BLaER1 treated with 17β-estradiol and CSF1 and Interleukin-3, amounts not matched to agents 10 nM and 100 nM (cell line): ENCODE data around the gene CASZ1.

Experiments
- H3K27ac ChIP-seq, 11 experiments: shearing (Covaris generic); formaldehyde crosslinking; 2 replicates each; pipeline ENCODE4 v1.8.1; 2022
- H3K27me3 ChIP-seq, 11 experiments: shearing (Covaris generic); formaldehyde crosslinking; 2 replicates each; pipeline ENCODE4 v1.8.1; 2022
- H3K36me3 ChIP-seq, 11 experiments: shearing (Covaris generic); formaldehyde crosslinking; 2 replicates each; pipeline ENCODE4 v1.8.1; 2022
- H3K4me1 ChIP-seq, 10 experiments: shearing (Covaris generic); formaldehyde crosslinking; 2 replicates each; pipeline ENCODE4 v1.8.1; 2022
- H3K4me2 ChIP-seq, 11 experiments: shearing (Covaris generic); formaldehyde crosslinking; 2 replicates each; pipeline ENCODE4 v1.8.1; 2022
- H3K4me3 ChIP-seq, 10 experiments: shearing (Covaris generic); formaldehyde crosslinking; 2 replicates each; pipeline ENCODE4 v1.8.1; 2022
- H3K9ac ChIP-seq, 11 experiments: shearing (Covaris generic); formaldehyde crosslinking; 2 replicates each; pipeline ENCODE4 v1.8.1; 2022
- H3K9me3 ChIP-seq, 11 experiments: shearing (Covaris generic); formaldehyde crosslinking; replicated peaks in 1 of 11; 2 replicates each; pipeline ENCODE4 v1.8.1; 2022
- H4K20me1 ChIP-seq, 11 experiments: shearing (Covaris generic); formaldehyde crosslinking; 2 replicates each; pipeline ENCODE4 v1.8.1; 2022
- Cebpa-rat ChIP-seq, 11 experiments: shearing (Covaris generic); IDR thresholded peaks; 2 replicates each; pipeline ENCODE4 v1.8.1; 2022

The CASZ1 gene

DNA sequence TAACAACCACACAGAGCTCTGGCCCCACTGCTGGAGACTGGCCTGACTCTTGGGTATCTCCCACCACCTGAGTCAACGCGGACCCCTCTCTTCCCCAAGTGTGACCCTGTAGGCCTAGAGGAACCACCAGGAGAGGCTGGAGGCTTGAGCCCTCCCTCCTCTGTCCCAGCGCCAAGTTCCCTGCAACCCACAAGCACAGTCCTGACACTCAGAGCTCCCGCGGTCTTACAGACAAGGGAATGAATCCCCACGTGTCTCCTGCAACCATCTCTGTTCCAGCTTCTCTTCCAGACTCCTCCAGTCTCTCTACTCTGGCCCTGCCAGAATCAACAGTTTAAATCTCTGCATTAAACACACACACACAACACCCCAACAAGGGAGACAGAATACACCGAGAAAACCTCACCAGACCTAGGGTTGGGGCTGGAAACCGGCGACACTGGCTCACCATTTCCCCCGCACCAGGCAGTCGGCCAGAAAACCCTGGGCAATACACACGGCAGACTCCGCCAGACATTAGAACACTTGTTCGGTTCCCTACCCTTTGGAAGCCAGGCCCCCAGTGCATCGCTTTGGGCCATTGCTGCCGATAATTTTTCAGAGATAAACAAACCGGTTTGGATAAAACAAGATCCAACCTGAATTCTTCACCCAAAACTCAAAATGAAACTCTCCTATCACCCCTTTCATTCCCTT, 21.7 kb downstream of the CASZ1 start:
- no peak for TF ChIP-seq Cebpa-rat (IDR thresholded peaks at IDR 0.05)
- peaks cover 0 to 22% (median 4%) of the 10 kb centered on the region in 11 experiments; a peak in 7 of 22 replicates for H3K27me3 ChIP-seq

DNA sequence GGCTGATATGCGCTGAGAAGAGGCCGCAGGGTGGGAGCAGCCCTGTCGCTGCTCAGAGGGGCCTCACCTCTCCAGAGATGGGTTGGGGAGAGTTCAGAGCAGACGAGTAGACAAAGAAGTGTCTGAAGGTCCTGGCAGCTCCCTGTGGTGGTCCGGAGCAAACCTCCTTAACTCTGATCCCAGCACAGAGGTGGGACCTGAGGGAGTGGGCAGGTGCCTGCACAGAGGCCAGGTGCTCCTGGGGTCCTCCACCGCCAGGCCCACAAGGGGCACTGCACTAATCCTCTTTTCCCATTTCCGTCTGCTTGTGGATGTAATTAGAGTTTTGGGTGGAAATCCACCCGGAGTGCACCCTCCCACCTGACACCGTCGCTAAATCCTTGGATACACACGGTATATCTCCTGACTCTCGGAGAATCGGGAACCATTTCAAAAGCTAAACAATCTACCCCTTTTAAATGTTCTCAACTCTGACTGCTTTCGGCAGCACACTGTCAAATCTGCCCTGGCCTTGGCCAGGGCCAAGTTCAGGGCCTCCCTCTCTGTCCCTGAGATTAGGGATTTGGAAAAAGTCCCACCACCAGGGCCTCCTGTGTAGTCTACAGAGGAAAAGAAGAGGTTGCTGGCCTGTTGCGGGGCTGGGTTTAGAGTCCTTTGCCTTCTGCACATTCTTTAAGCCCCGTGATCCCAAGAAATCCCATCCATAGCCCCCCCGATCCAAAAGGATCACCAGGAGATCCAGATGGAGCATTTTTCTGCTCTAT, 22.4 kb downstream of the CASZ1 start:
- Histone ChIP-seq H3K4me3 (no peak overlapping the region), H3K27ac (no peak overlapping the region), H3K4me2 (no peak overlapping the region), H3K9me3 (no peaks in the 10 kb centered on the region), H3K9ac (no peak overlapping the region), H4K20me1 (peaks cover 0 to 5% (median 0%) of the 10 kb centered on the region in 11 experiments; a peak in 3 of 22 replicates), H3K36me3 (no peaks in the 10 kb centered on the region), H3K4me1 (peaks cover 0 to 5% (median 0%) of the 10 kb centered on the region in 10 experiments; a peak in 1 of 20 replicates), H3K27me3 (peaks cover 0 to 22% (median 4%) of the 10 kb centered on the region in 11 experiments; a peak in 7 of 22 replicates)
- TF ChIP-seq Cebpa-rat (IDR thresholded peaks at IDR 0.05) = no peak

More for the DNA sequence above, 21.7 kb downstream of the CASZ1 start:
- H3K9me3 ChIP-seq = no peaks in the 10 kb centered on the region
- H3K4me2 ChIP-seq = no peak overlapping the region
- H3K4me3 ChIP-seq = no peak overlapping the region
- no peaks in the 10 kb centered on the region for H3K36me3 ChIP-seq
- no peak overlapping the region for H3K27ac ChIP-seq
- peaks cover 0 to 5% (median 0%) of the 10 kb centered on the region in 10 experiments; a peak in 1 of 20 replicates for H3K4me1 ChIP-seq
- peaks cover 0 to 5% (median 0%) of the 10 kb centered on the region in 11 experiments; a peak in 3 of 22 replicates for H4K20me1 ChIP-seq
- no peak overlapping the region for H3K9ac ChIP-seq

DNA sequence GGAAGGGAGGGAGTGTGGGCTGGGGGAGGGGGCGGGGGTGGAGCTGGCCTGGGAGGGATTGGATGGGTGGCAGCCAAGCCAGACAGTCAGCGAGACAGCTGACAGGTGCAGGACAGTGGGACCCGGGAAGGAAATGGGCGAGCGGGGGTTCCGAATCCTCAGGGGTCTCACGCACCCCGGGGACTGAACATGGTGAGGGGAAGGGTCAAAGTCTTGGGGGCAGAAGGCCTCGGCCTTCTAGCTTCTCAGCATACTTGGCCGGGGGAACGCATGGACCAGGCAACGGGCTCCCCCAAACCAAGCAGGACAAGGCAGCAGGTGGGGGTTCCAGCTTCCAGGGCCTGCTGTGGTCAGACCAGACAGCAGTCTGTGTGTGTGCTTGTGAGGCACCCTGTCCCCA, 23.1 kb downstream of the CASZ1 start:
- H3K36me3 ChIP-seq = no peaks in the 10 kb centered on the region
- peaks cover 0 to 5% (median 0%) of the 10 kb centered on the region in 10 experiments; a peak in 1 of 20 replicates for H3K4me1 ChIP-seq
- no peak for TF ChIP-seq Cebpa-rat (IDR thresholded peaks at IDR 0.05)
- no peaks in the 10 kb centered on the region for H3K9me3 ChIP-seq
- no peak overlapping the region for H3K4me2 ChIP-seq
- H3K9ac ChIP-seq = no peak overlapping the region
- peaks cover 0 to 5% (median 0%) of the 10 kb centered on the region in 11 experiments; a peak in 3 of 22 replicates for H4K20me1 ChIP-seq
- no peak overlapping the region for H3K4me3 ChIP-seq
- H3K27ac ChIP-seq = no peak overlapping the region
- peaks cover 0 to 22% (median 4%) of the 10 kb centered on the region in 11 experiments; a peak in 7 of 22 replicates for H3K27me3 ChIP-seq

DNA sequence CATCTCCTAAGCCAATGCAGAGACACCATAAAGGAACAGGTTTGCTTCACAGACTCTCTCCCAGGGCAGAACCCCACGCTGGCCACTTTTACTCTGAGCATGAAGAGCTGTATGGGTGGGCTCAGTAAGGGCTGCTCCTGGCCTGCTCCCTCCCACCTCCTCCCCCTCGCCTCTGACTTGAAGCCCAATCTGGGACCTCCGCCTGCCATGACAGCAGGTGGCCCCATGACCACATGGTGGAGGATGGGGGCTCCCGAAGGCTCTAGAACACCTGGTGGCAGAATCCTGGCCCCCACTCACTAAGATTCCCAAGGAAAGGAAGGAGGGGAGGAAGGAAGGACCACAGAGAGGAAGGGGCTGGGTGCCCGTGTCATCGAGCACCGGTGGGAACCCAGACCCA, 23.7 kb downstream of the CASZ1 start:
- no peak for TF ChIP-seq Cebpa-rat (IDR thresholded peaks at IDR 0.05)
- H3K4me3 ChIP-seq = no peak overlapping the region
- peaks cover 0 to 5% (median 0%) of the 10 kb centered on the region in 10 experiments; a peak in 1 of 20 replicates for H3K4me1 ChIP-seq
- H3K9me3 ChIP-seq = no peaks in the 10 kb centered on the region
- H3K36me3 ChIP-seq = no peaks in the 10 kb centered on the region
- peaks cover 0 to 5% (median 0%) of the 10 kb centered on the region in 11 experiments; a peak in 3 of 22 replicates for H4K20me1 ChIP-seq
- H3K4me2 ChIP-seq = no peak overlapping the region
- H3K27ac ChIP-seq = no peak overlapping the region
- H3K9ac ChIP-seq = no peak overlapping the region
- H3K27me3 ChIP-seq = peaks cover 0 to 22% (median 4%) of the 10 kb centered on the region in 11 experiments; a peak in 7 of 22 replicates

DNA sequence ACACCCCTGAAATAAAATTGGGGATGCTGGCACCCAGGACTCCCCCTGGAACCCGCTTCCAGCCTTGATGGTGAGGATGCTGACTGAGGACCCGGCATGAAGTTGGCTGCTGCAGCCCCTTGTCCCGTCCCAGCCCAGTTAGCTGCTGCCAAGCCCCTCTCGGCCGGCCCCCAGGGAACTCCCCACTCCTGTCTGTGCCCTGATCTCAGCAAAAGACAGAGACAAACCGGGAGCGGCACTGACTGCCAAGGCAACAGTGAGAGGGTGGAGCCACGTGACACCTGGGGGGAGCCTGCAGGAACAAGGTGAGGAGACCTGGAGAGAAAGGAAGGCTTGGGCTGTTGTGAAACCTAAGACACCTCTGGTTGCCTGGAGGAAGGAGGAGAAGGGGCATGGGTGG, 24.7 kb downstream of the CASZ1 start:
- TF ChIP-seq Cebpa-rat (IDR thresholded peaks at IDR 0.05) = no peak
- no peaks in the 10 kb centered on the region for H3K9me3 ChIP-seq
- no peak overlapping the region for H3K4me2 ChIP-seq
- peaks cover 0 to 5% (median 0%) of the 10 kb centered on the region in 10 experiments; a peak in 1 of 20 replicates for H3K4me1 ChIP-seq
- H3K27me3 ChIP-seq = peaks cover 0 to 22% (median 4%) of the 10 kb centered on the region in 11 experiments; a peak in 7 of 22 replicates
- H3K27ac ChIP-seq = no peak overlapping the region
- H3K36me3 ChIP-seq = no peaks in the 10 kb centered on the region
- peaks cover 0 to 5% (median 0%) of the 10 kb centered on the region in 11 experiments; a peak in 3 of 22 replicates for H4K20me1 ChIP-seq
- no peak overlapping the region for H3K4me3 ChIP-seq
- no peak overlapping the region for H3K9ac ChIP-seq

DNA sequence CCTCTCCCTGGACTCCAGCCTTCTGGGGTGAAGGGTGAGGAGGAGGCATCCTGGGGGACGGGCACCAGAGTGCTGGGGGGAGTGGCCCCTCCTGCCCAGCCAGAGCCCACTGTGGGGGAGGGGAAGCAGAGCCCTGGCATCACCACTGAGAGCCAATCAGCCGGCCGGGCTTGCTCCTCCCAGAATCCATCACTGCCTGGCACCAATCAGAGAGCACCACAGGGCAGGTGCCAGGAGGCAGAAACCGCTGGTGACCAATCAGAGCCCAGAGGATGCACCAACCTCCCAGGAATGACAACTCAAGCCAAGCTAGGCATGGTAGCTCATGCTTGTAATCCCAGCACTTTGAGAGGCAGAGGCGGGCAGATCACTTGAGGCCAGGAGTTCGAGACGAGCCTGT, 27.9 kb downstream of the CASZ1 start:
- no peak overlapping the region for H3K4me2 ChIP-seq
- H3K4me3 ChIP-seq = no peak overlapping the region
- peaks cover 0 to 3% (median 0%) of the 10 kb centered on the region in 10 experiments; a peak in 1 of 20 replicates for H3K4me1 ChIP-seq
- no peak for TF ChIP-seq Cebpa-rat (IDR thresholded peaks at IDR 0.05)
- no peaks in the 10 kb centered on the region; a peak in 3 of 22 replicates for H4K20me1 ChIP-seq
- H3K27me3 ChIP-seq = no peaks in the 10 kb centered on the region
- no peak overlapping the region for H3K9ac ChIP-seq
- no peaks in the 10 kb centered on the region for H3K36me3 ChIP-seq
- H3K27ac ChIP-seq = no peak overlapping the region
- no peaks in the 10 kb centered on the region for H3K9me3 ChIP-seq

DNA sequence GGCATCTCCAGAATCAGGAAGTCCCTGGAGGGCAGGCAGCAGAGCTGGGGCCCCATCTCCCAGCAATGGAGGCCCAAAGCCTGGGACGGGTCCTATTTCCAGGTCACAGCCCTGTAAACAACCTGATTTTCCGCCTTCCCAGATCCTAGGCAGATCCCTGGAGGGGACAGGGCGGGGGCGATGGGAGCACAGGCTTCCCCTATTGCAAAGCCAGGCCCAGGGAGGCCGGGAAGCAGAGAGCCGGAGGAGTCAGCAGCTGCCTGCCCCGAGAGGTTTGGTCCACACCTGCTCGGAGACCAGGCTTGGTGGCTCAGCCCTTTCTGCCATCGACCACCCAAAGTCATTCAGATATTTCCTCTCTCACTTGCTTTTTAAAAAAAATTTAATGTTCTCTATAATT, 29.2 kb downstream of the CASZ1 start:
- Histone ChIP-seq H3K4me2 (no peak overlapping the region), H3K36me3 (no peaks in the 10 kb centered on the region), H3K9ac (no peak overlapping the region), H3K9me3 (no peaks in the 10 kb centered on the region), H3K4me1 (no peaks in the 10 kb centered on the region), H3K27ac (no peak overlapping the region), H4K20me1 (peaks cover 0 to 5% (median 0%) of the 10 kb centered on the region in 11 experiments; a peak in 4 of 22 replicates), H3K4me3 (no peak overlapping the region), H3K27me3 (no peaks in the 10 kb centered on the region)
- TF ChIP-seq Cebpa-rat (IDR thresholded peaks at IDR 0.05) = no peak

DNA sequence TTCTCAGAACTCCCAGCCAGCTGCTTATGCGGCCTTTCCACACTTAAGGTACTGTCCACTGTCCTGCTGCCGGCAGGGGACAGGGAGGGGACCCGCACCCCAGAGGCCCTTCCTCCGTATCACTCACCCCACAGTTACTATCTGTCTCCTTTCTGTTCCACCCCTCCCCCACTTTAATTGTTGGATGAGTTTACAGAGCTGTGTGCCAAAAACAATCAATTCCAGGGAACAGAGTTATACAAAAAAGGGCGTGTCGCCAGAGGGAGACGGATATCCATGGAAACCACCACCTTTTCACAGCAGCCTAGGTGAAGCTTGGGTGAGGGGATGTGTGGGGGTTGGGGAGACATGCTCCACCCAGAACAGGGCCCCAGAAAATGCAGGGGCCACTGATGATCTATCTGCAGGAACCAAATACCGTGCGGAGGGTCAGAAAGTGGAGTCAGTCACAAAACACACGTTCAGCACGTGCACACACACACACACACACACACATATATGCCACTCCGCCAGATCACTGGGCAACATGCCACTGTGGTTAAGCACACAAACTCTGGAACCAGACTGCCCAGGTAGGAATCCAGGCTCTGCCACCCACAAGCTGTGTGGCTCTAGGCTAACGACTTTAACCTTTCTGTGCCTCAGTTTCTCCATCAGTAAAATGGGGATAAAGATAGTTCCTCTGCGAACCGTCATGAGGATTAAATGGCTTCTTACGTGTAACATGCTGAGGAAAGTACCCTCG, 30.5 kb downstream of the CASZ1 start:
- Histone ChIP-seq H3K36me3 (no peaks in the 10 kb centered on the region), H3K27ac (no peak overlapping the region), H4K20me1 (peaks cover 0 to 5% (median 0%) of the 10 kb centered on the region in 11 experiments; a peak in 3 of 22 replicates), H3K9me3 (no peaks in the 10 kb centered on the region), H3K4me1 (peaks cover 0 to 5% (median 0%) of the 10 kb centered on the region in 10 experiments; a peak in 2 of 20 replicates), H3K9ac (no peak overlapping the region), H3K4me2 (no peak overlapping the region), H3K4me3 (no peak overlapping the region), H3K27me3 (no peaks in the 10 kb centered on the region)
- TF ChIP-seq Cebpa-rat (IDR thresholded peaks at IDR 0.05) = no peak
